Thoracic aorta (tissue), 2 donors: ENCODE results near the gene KNDC1. TPM values are rescaled to one million over a fixed set of nuclear protein-coding genes. Genes with fewer than 3 reads are reported as not detected.

ENCODE experiments used
- ATAC-seq: fragments of 150-250 bp; one replicate; pipeline ENCODE4 v1.8.0; 2017; ENCODE audit warnings: low read depth; ENCODE audit not compliant: insufficient number of reproducible peaks, low FRiP score
- DNase-seq: peaks from one replicate; pipeline ENCODE4 v3.0.0-alpha.2; 2020; ENCODE audit warnings: low spot score
- H3K27ac ChIP-seq, 2 donors: fragments of 200-600 bp; sonication (generic); 1 replicate in 1 of 2; 2 replicates in 1 of 2; pipeline ENCODE4 v1.5.1; 2016; ENCODE audit warnings: mild to moderate bottlenecking in 2 of 2, moderate library complexity in 2 of 2
- H3K27me3 ChIP-seq: fragments of 200-600 bp; sonication (generic); replicated peaks from 2 replicates; pipeline ENCODE4 v1.6.0; 2016; ENCODE audit warnings: mild to moderate bottlenecking; ENCODE audit not compliant: insufficient read depth
- H3K36me3 ChIP-seq: fragments of 200-600 bp; sonication (generic); one replicate; pipeline ENCODE4 v1.5.1; 2016
- H3K4me1 ChIP-seq, 2 donors: fragments of 200-600 bp; sonication (generic); 1 replicate in 1 of 2; 2 replicates in 1 of 2; pipeline versions ENCODE4 v1.5.1 to v1.6.0; 2016; ENCODE audit warnings: low read depth in 2 of 2, mild to moderate bottlenecking in 1 of 2; ENCODE audit not compliant: control insufficient read depth in 1 of 2
- H3K4me3 ChIP-seq: fragments of 200-600 bp; sonication (generic); 2 replicates; pipeline ENCODE4 v1.5.1; 2016; ENCODE audit warnings: mild to moderate bottlenecking
- H3K9me3 ChIP-seq: fragments of 200-600 bp; sonication (generic); 2 replicates; pipeline ENCODE4 v1.5.1; 2016
- total RNA-seq, 2 donors: library from RNA; depleted of rRNA; stranded (reverse); fragments of >200 nt; gene quantifications; one replicate each; pipeline versions ENCODE4 v1.1.0 to v1.2.3, GENCODE V29; 2016
- TF ChIP-seq, protein P1 (sequence below): fragments of 200-600 bp; sonication (generic); IDR thresholded peaks from one replicate; pipeline ENCODE4 v1.5.1; 2019; ENCODE audit warnings: antibody characterized with exemption

The KNDC1 gene
- total RNA-seq, 2 donors from 2014 or later = 0.14 to 0.95 TPM

DNA sequence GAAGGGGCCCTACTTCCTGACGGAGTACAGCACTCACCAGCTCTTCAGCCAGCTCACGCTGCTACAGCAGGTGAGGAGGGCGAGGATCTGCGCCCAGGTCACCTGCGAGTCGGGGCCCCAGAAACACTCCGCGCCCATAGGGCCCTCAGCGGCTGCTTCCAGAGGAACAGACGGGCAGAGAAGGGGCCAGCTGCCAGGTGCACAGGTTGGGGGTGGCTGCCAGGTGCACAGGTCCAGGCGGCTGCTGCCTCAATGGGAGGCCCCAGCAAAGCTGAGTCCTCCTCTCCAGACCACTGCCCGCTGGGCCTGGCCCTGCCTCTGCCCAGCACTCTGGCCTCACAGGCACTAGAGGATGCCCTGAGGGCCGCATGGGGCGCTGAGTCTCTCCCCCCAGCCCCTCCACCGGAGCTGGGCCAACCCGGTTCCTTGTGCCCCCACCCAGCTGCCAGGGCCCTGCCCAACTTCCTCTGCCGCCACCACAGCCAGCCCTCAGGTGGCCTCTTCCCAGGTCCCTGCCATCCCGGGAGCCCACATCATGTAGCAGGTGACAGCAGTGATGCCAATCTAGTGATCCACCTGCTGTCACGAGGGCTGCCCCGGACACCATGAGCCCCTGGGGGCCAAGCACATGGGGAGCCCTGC, 53.0 kb downstream of the KNDC1 start:
- no peak for ATAC-seq
- H3K27ac ChIP-seq = no peak overlapping the region
- H3K4me1 ChIP-seq = no peaks in the 10 kb centered on the region
- no peak for DNase-seq
- no peaks in the 10 kb centered on the region for H3K9me3 ChIP-seq
- no peaks in the 10 kb centered on the region for H3K27me3 ChIP-seq
- H3K36me3 ChIP-seq = no peaks in the 10 kb centered on the region
- TF ChIP-seq, protein P1, sequence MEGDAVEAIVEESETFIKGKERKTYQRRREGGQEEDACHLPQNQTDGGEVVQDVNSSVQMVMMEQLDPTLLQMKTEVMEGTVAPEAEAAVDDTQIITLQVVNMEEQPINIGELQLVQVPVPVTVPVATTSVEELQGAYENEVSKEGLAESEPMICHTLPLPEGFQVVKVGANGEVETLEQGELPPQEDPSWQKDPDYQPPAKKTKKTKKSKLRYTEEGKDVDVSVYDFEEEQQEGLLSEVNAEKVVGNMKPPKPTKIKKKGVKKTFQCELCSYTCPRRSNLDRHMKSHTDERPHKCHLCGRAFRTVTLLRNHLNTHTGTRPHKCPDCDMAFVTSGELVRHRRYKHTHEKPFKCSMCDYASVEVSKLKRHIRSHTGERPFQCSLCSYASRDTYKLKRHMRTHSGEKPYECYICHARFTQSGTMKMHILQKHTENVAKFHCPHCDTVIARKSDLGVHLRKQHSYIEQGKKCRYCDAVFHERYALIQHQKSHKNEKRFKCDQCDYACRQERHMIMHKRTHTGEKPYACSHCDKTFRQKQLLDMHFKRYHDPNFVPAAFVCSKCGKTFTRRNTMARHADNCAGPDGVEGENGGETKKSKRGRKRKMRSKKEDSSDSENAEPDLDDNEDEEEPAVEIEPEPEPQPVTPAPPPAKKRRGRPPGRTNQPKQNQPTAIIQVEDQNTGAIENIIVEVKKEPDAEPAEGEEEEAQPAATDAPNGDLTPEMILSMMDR = no peak
- H3K4me3 ChIP-seq = no peak overlapping the region

DNA sequence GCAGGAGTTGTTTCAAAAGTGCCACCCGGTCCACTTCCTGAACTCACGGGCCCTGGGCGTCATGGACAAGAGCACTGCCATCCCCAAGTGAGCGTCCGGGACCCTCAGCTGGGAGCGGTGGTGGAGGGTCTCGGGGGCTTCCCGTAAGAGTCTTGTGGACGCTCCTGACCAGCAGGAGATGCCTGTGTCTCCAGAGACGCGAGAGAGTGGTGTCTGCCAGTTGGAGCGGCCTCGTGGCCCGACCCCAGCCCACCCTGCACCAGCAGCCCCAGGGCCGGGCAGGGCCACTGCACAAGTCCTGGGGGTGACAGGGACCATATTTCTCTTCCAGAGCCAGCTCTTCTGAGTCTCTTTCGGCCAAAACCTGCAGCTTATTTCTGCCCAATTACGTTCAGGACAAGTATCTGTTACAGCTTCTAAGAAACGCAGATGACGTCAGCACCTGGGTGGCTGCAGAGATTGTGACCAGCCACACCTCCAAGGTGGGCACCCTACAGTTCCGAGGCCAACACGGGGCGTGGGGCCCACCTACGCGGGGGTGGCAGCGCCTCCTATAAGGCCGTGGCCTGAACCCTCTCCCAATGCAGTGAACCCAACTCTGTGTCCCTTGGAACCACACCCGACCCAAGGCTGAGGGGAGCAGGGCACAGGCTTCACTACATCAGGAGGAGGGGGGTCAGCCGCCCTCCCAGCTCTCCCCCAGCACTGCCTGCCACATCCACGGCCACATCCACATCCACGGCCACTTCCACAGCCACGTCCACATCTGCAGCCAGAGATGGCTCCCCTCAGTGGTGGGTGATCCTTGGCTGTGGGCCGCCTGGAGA, 53.8 kb downstream of the KNDC1 start:
- Histone ChIP-seq H3K36me3 (no peaks in the 10 kb centered on the region), H3K27me3 (no peaks in the 10 kb centered on the region)
- TF ChIP-seq, protein P1 = no peak

DNA sequence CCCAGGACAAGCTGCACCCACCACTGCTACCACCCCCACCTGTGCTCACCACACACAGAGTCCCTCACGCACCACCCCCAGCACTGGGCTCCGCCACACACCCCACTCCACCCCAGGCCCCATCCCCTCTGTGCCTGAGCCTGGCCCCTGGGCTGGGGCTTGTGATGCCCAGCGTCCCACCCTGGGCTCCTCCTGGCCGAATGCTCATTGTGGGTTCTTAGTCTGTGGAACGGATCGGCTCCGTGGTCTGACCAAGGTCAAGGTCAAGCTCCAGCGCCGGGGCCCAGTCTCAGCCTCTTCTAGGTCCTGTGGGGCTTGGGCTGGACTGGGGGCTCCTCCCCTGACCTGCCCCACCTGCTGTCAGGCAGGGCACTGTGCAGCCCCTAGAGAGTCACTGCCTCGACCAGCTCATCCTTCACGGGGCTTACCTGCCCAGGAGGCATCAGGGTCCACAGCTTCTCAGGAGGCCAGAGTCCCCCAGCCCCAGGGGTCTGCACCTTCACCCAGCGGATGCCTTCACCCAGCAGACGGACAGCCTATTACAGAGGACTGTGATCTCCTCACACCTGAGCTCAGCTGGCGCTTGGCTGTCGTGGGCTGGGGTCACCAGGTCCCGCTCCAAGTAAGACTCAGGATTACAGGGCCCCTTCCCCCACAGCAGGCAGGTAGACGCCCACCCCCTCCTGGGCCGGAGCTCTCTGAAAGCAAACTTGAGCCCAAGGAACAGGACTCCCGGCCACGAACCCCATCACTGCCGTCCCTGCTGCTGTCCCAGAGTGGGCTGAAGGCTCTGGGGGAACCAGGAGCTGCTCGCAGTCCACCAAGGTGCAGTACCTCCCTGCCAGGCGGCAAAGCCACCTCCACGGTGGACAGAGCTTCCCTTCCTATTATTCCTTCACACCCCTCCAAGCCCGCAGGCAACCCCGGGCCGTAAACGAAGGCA, 54.7 kb downstream of the KNDC1 start:
- H3K4me3 ChIP-seq = no peak overlapping the region
- ATAC-seq (no peak), DNase-seq (no peak)

More for the DNA sequence above, 53.8 kb downstream of the KNDC1 start:
- Histone ChIP-seq H3K9me3 (no peaks in the 10 kb centered on the region), H3K27ac (no peak overlapping the region), H3K4me3 (no peak overlapping the region), H3K4me1 (no peaks in the 10 kb centered on the region)
- ATAC-seq (no peak), DNase-seq (no peak)

DNA sequence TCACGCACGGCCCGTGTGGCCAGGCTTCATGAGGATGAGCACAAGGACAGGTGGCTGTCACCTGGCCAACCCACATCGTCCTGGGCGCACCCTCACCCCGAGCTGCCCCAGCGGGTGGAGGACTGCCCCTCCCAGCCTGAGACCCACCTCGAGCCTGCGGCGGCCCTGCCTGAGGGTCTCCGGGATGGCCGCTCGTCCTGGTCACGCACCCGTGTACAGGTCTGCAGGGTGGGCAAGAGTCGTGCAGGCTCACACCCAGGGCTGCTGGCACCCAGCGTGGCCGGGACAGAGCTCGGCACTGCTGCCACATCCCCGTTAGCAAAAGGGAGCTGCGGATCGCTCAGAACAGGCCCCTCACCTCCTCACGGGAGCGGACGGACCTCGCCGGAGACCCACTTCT, 55.6 kb downstream of the KNDC1 start:
- TF ChIP-seq, protein P1 = no peak
- Histone ChIP-seq H3K36me3 (no peaks in the 10 kb centered on the region), H3K4me1 (no peaks in the 10 kb centered on the region), H3K9me3 (no peaks in the 10 kb centered on the region), H3K4me3 (no peak overlapping the region), H3K27ac (no peak overlapping the region), H3K27me3 (no peaks in the 10 kb centered on the region)
- DNase-seq (no peak), ATAC-seq (no peak)

More for the DNA sequence above, 54.7 kb downstream of the KNDC1 start:
- Histone ChIP-seq H3K4me1 (no peaks in the 10 kb centered on the region), H3K27me3 (no peaks in the 10 kb centered on the region), H3K9me3 (no peaks in the 10 kb centered on the region), H3K36me3 (no peaks in the 10 kb centered on the region), H3K27ac (no peak overlapping the region)
- TF ChIP-seq, protein P1 = no peak
